ENCODE data around the gene SRGAP2C. TPM values are rescaled to one million over a fixed set of nuclear protein-coding genes. Genes with fewer than 3 reads are reported as not detected.
"Not testable (repeated sequence)": the region's sequence is repeated elsewhere in the genome, so short reads cannot be mapped to it uniquely, and the experiment has no call there.

SRGAP2C gene
- total RNA-seq, 2 experiments from 2014 or later: 14.7 to 17.8 TPM

- H3K27me3 Mint-ChIP-seq; H3K4me1 Mint-ChIP-seq; H3K4me3 Mint-ChIP-seq; H3K27ac Mint-ChIP-seq; intact Hi-C loops (cut with DNase I, micrococcal nuclease); DNase-seq; POLR2A ChIA-PET; ATAC-seq; CTCF ChIA-PET; H3K9me3 Mint-ChIP-seq (ENCODE audit: low read depth); H3K36me3 Mint-ChIP-seq (ENCODE audit: low read depth): not testable (repeated sequence)
Observed at GRCh38 chr1:121215699-121216417, 31.1 kb downstream of the SRGAP2C start.

- H3K27ac Mint-ChIP-seq; CTCF ChIA-PET; DNase-seq; H3K9me3 Mint-ChIP-seq (ENCODE audit: low read depth); intact Hi-C loops (cut with DNase I, micrococcal nuclease); POLR2A ChIA-PET; ATAC-seq; H3K36me3 Mint-ChIP-seq (ENCODE audit: low read depth); H3K4me3 Mint-ChIP-seq; H3K4me1 Mint-ChIP-seq; H3K27me3 Mint-ChIP-seq: not testable (repeated sequence)
Observed at GRCh38 chr1:121216676-121217075, 31.9 kb downstream of the SRGAP2C start.

- DNase-seq; CTCF ChIA-PET; intact Hi-C loops (cut with DNase I, micrococcal nuclease); H3K36me3 Mint-ChIP-seq (ENCODE audit: low read depth); H3K27me3 Mint-ChIP-seq; H3K9me3 Mint-ChIP-seq (ENCODE audit: low read depth); H3K27ac Mint-ChIP-seq; H3K4me1 Mint-ChIP-seq; H3K4me3 Mint-ChIP-seq; POLR2A ChIA-PET: not testable (repeated sequence)
- ATAC-seq: peak; percentile 64
Observed at GRCh38 chr1:121221770-121222169, 37.0 kb downstream of the SRGAP2C start.

GRCh38 chr1:121224714-121225113 lies 39.9 kb downstream of the SRGAP2C start:
- H3K9me3 Mint-ChIP-seq (ENCODE audit: low read depth); H3K27ac Mint-ChIP-seq; POLR2A ChIA-PET; H3K4me3 Mint-ChIP-seq; intact Hi-C loops (cut with DNase I, micrococcal nuclease); DNase-seq; CTCF ChIA-PET; H3K4me1 Mint-ChIP-seq; H3K27me3 Mint-ChIP-seq; H3K36me3 Mint-ChIP-seq (ENCODE audit: low read depth): not testable (repeated sequence)
- ATAC-seq: peak; percentile 86

GRCh38 chr1:121226295-121226904 lies 41.6 kb downstream of the SRGAP2C start:
- H3K36me3 Mint-ChIP-seq (ENCODE audit: low read depth); intact Hi-C loops (cut with DNase I, micrococcal nuclease); CTCF ChIA-PET; POLR2A ChIA-PET; H3K4me1 Mint-ChIP-seq; H3K27ac Mint-ChIP-seq; H3K27me3 Mint-ChIP-seq; H3K4me3 Mint-ChIP-seq; ATAC-seq; DNase-seq; H3K9me3 Mint-ChIP-seq (ENCODE audit: low read depth): not testable (repeated sequence)

- ATAC-seq; H3K9me3 Mint-ChIP-seq (ENCODE audit: low read depth); H3K36me3 Mint-ChIP-seq (ENCODE audit: low read depth); DNase-seq; H3K27me3 Mint-ChIP-seq; intact Hi-C loops (cut with DNase I, micrococcal nuclease); H3K4me3 Mint-ChIP-seq; H3K27ac Mint-ChIP-seq; H3K4me1 Mint-ChIP-seq; POLR2A ChIA-PET; CTCF ChIA-PET: not testable (repeated sequence)
Observed at GRCh38 chr1:121226925-121227324, 42.1 kb downstream of the SRGAP2C start.

- H3K9me3 Mint-ChIP-seq (ENCODE audit: low read depth); ATAC-seq; POLR2A ChIA-PET; H3K4me1 Mint-ChIP-seq; CTCF ChIA-PET; H3K4me3 Mint-ChIP-seq; H3K27ac Mint-ChIP-seq; H3K36me3 Mint-ChIP-seq (ENCODE audit: low read depth); H3K27me3 Mint-ChIP-seq; intact Hi-C loops (cut with DNase I, micrococcal nuclease); DNase-seq: not testable (repeated sequence)
Observed at GRCh38 chr1:121227544-121228330, 43.0 kb downstream of the SRGAP2C start.

- intact Hi-C loops (cut with DNase I, micrococcal nuclease); H3K4me3 Mint-ChIP-seq; DNase-seq; CTCF ChIA-PET; H3K27ac Mint-ChIP-seq; H3K4me1 Mint-ChIP-seq; POLR2A ChIA-PET; ATAC-seq; H3K9me3 Mint-ChIP-seq (ENCODE audit: low read depth); H3K36me3 Mint-ChIP-seq (ENCODE audit: low read depth); H3K27me3 Mint-ChIP-seq: not testable (repeated sequence)
Observed at GRCh38 chr1:121230636-121231035, 45.9 kb downstream of the SRGAP2C start.

- peak; percentile 77 for ATAC-seq
- DNase-seq; H3K27ac Mint-ChIP-seq; H3K4me1 Mint-ChIP-seq; H3K9me3 Mint-ChIP-seq (ENCODE audit: low read depth); POLR2A ChIA-PET; CTCF ChIA-PET; H3K27me3 Mint-ChIP-seq; intact Hi-C loops (cut with DNase I, micrococcal nuclease); H3K4me3 Mint-ChIP-seq; H3K36me3 Mint-ChIP-seq (ENCODE audit: low read depth): not testable (repeated sequence)
Observed at GRCh38 chr1:121232445-121233125, 47.8 kb downstream of the SRGAP2C start.

- H3K9me3 Mint-ChIP-seq (ENCODE audit: low read depth); H3K4me1 Mint-ChIP-seq; intact Hi-C loops (cut with DNase I, micrococcal nuclease); H3K36me3 Mint-ChIP-seq (ENCODE audit: low read depth); H3K27ac Mint-ChIP-seq; ATAC-seq; DNase-seq; H3K27me3 Mint-ChIP-seq; POLR2A ChIA-PET; CTCF ChIA-PET; H3K4me3 Mint-ChIP-seq: not testable (repeated sequence)
Observed at GRCh38 chr1:121234090-121234759, 49.5 kb downstream of the SRGAP2C start.

GRCh38 chr1:121238384-121238783 lies 53.6 kb downstream of the SRGAP2C start:
- POLR2A ChIA-PET; DNase-seq; H3K4me3 Mint-ChIP-seq; H3K9me3 Mint-ChIP-seq (ENCODE audit: low read depth); H3K27ac Mint-ChIP-seq; H3K27me3 Mint-ChIP-seq; H3K4me1 Mint-ChIP-seq; H3K36me3 Mint-ChIP-seq (ENCODE audit: low read depth); intact Hi-C loops (cut with DNase I, micrococcal nuclease); CTCF ChIA-PET: not testable (repeated sequence)
- peak; percentile 92 for ATAC-seq

Measured in activated CD4-positive, alpha-beta T cell treated with anti-CD3 and anti-CD28 coated beads for 36 hours (primary cell).